ENCODE results near the gene FBXW7.

DNA sequence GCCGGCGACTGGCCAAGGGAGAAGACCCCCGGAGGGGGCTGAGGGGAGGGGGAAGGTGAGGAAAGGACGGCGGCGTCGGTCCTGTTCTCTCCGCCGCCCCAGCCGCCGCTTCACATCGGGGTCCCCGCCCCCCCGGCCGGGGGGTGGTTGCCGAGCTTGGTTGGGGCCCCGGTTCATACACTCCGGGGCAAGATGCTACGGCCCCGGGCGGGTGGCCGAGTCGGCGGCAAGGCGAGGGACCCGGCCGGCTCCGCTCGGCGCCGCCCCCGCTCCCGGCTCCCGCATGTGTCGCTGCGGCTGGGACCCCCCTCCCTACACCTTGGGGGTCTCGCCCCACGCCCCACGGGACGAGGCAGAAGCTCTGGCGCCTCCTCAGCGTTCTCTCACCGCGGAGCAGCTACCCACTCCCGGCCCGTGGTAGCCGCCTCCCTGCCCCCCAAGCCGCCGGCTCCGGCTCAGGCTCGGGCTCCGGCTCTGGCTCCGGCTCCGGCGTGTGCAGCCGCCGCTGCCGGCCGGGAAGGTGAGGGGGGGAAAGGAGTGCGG, 461 bp downstream of the FBXW7 start:
- TF ChIP-seq POLR2A (IDR thresholded peaks at IDR 0.05; ENCODE audit: low read depth) = no peak
- TF ChIP-seq, protein P1, sequence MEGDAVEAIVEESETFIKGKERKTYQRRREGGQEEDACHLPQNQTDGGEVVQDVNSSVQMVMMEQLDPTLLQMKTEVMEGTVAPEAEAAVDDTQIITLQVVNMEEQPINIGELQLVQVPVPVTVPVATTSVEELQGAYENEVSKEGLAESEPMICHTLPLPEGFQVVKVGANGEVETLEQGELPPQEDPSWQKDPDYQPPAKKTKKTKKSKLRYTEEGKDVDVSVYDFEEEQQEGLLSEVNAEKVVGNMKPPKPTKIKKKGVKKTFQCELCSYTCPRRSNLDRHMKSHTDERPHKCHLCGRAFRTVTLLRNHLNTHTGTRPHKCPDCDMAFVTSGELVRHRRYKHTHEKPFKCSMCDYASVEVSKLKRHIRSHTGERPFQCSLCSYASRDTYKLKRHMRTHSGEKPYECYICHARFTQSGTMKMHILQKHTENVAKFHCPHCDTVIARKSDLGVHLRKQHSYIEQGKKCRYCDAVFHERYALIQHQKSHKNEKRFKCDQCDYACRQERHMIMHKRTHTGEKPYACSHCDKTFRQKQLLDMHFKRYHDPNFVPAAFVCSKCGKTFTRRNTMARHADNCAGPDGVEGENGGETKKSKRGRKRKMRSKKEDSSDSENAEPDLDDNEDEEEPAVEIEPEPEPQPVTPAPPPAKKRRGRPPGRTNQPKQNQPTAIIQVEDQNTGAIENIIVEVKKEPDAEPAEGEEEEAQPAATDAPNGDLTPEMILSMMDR (IDR thresholded peaks at IDR 0.05) = no peak
